ENCODE data around the gene ATP2C1. TPM values are rescaled to one million over a fixed set of nuclear protein-coding genes. Genes with fewer than 3 reads are reported as not detected.

ATP2C1 gene
- total and polyA plus RNA-seq, 9 of the 15 experiments (the other 6 are each of a cell fraction or from before 2014, with no cell fraction given): 10.0 to 53.5 (median 27.9) TPM

GRCh38 chr3:130991126-130991525, 97.2 kb downstream of the ATP2C1 start (continued):
- TF ChIP-seq ZNF655 (CRISPR knock-in tag; IDR thresholded peaks at IDR 0.05): no peak
- no peak for TF ChIP-seq PHB (CRISPR knock-in tag; IDR thresholded peaks at IDR 0.05)
- TF ChIP-seq ELF2 (CRISPR knock-in tag; IDR thresholded peaks at IDR 0.05): no peak
- TF ChIP-seq GABPA (tag; conservative IDR thresholded peaks at IDR 0.05; ENCODE audit: low read depth): no peak
- TF ChIP-seq FUS (optimal IDR thresholded peaks at IDR 0.05; ENCODE audit: low read depth, low read length): no peak
- TF ChIP-seq CTCFL (IDR thresholded peaks at IDR 0.05; ENCODE audit: borderline replicate concordance, insufficient read depth, low read depth, low read length, poor library complexity, severe bottlenecking): no peak

- Histone ChIP-seq H3K27ac (ENCODE audit: extremely low read depth, low read depth, low read length) (no peak overlapping the region), H3K9ac (ENCODE audit: insufficient read depth in 1 of 2, low read depth in 2 of 2, low read length in 2 of 2) (no peak overlapping the region), H3K27me3 (ENCODE audit: control insufficient read depth in 2 of 2, insufficient read depth in 2 of 2, low read length in 2 of 2) (no peaks in the 10 kb centered on the region), H4K20me1 (replicated peaks; ENCODE audit: control insufficient read depth, insufficient read depth, low read length) (no peaks in the 10 kb centered on the region), H3K79me2 (ENCODE audit: control insufficient read depth, insufficient read depth, low read length) (no peaks in the 10 kb centered on the region), H3K36me3 (ENCODE audit: control insufficient read depth, insufficient read depth, low read length) (peaks cover 24% of the 10 kb centered on the region; the same call in 2 of the 3 replicates), H3K4me3 (no peak overlapping the region), H2AFZ (ENCODE audit: low read depth, low read length) (no peak overlapping the region), H3K9me1 (ENCODE audit: control insufficient read depth, insufficient read depth, low read length) (no peaks in the 10 kb centered on the region), H3K4me2 (ENCODE audit: insufficient read depth, low read length) (no peak overlapping the region), H3K4me1 (replicated peaks in 1 of 2; ENCODE audit: control insufficient read depth in 2 of 2, insufficient read depth in 2 of 2, low read length in 2 of 2) (no peaks in the 10 kb centered on the region), H3K9me3 (replicated peaks; ENCODE audit: control insufficient read depth, insufficient read depth, low read depth, low read length) (no peaks in the 10 kb centered on the region)
- no TSS peak for BruUV-seq (replicated peaks)
- intact Hi-C loops (cut with micrococcal nuclease): no loop called here
- DNase-seq (ENCODE audit: extremely low read depth in 1 of 4, low spot score in 3 of 4) (no peak), FAIRE-seq (no peak), ATAC-seq (no peak)
- WGBS (ENCODE audit: insufficient coverage, low coverage, missing lambda C conversion rate): 50% methylated on average over 1 of the region's 3 CpGs
- ChIA-PET CTCF (ENCODE audit: low intra/inter-chr PET ratio) (no interaction called here), POLR2A (interaction anchor here (0.8 kb wide), 1 partner anchor 18 kb away, joined by 4 read pairs; no protein-coding TSS in a partner anchor)
- in situ Hi-C loops (cut with MboI): no loop called here
- TF ChIP-seq TFAP4 (CRISPR knock-in tag; IDR thresholded peaks at IDR 0.05; ENCODE audit: borderline replicate concordance) (no peak), NRF1 (conservative IDR thresholded peaks at IDR 0.05 in 1 of 2, IDR thresholded peaks at IDR 0.05 in 1 of 2) (no peak), ZNF778 (CRISPR knock-in tag; IDR thresholded peaks at IDR 0.05) (no peak), ZNF75A (CRISPR knock-in tag; IDR thresholded peaks at IDR 0.05) (no peak), EGR1 (conservative IDR thresholded peaks at IDR 0.05) (no peak), ZNF449 (CRISPR knock-in tag; IDR thresholded peaks at IDR 0.05) (no peak), DMBX1 (CRISPR knock-in tag; IDR thresholded peaks at IDR 0.05; ENCODE audit: borderline replicate concordance) (no peak), SMARCB1 (IDR thresholded peaks at IDR 0.05; ENCODE audit: insufficient read length, low read depth) (no peak), CBX1 (IDR thresholded peaks at IDR 0.05; ENCODE audit: low read depth) (no peak), CEBPB (tag; IDR thresholded peaks at IDR 0.05) (no peak)
Observed at GRCh38 chr3:130992344-130992743, 98.5 kb downstream of the ATP2C1 start.
